GM18511 (cell line): ENCODE results near the gene ADAMTS12.

ENCODE experiments used
- ATAC-seq: cut with Tn5 transposase; IDR thresholded peaks from one replicate; pipeline ENCODE4 v1.9.1; 2021; ENCODE audit warnings: mild to moderate bottlenecking, moderate library complexity; ENCODE audit not compliant: unreplicated experiment

The ADAMTS12 gene

DNA sequence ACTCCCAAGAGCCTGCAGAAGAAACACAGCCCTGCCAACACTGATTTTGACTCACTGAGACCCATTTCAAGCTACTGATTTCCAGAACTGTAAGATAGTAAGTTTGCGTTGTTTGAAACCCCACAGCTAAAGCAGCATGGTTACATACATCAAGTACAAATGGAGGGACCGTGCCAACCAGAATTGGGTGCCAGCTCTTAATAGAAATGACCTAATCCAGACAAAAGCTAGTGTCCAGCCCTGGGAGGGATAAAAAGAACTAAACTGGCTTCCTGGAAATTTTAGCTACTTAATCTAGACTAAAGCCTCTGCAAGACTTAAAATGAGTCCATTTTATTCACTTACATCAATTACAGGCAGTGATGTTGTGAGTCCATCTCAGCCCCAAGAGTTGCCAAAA, 122.6 kb downstream of the ADAMTS12 start:
- ATAC-seq: no peak

DNA sequence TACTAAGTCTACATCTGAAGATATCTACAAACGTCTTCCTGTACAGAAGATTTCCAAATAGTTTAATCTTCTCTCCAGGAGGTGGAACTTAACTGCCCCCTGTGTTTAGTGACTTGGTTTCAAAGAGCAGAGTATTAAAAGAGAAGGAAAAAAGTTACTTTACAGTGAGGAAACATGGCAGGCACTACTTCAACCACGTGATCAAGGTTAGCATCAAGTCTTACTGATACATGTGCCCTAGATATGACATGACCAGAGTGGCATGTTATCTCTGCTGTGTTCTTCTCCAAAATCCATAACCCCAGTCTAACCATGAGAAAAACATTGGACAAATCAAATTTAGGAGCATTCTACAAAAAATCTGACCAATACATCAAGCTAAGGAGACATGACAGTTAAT, 125.8 kb downstream of the ADAMTS12 start:
- no peak for ATAC-seq

DNA sequence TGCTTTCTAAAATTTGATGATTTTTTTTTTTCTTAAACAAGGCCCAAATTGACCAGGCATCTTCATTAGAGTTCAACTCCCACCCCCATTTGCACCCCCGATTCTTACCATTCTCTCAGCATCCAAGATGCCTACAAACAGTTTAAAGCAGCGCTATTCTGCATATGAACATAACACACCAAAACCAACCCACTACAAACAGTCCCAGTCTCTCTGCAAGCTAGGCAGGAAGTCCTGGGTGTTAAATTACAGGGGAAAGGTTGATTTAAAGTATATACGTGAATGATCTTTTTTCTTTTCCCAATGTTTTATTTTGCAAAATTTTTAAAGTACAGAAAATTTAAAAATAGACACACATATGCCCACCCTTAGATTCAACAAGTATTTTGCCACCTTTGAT, 127.0 kb downstream of the ADAMTS12 start:
- no peak for ATAC-seq

DNA sequence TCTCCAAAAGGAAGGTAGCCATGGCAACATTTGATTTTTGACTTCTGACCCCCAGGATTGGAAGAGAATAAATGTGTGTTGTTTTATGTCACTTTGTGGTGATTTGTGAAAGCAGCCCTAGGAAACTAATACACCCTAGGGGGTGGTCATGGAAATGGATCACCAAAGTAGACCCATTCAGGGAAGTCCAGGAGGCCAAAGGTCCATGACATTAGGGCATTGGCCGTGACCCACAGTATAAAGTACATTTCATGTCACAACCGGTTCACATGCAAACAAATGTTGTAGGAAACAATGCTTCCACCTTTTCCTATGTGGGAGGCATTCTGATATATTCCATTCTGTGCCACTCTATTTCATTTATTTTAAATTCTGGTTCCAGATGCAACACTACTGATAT, 128.4 kb downstream of the ADAMTS12 start:
- ATAC-seq: no peak

GRCh38 chr5:33762859-33763258, 128.9 kb downstream of the ADAMTS12 start:
- no peak for ATAC-seq

- ATAC-seq: no peak
Measured at GRCh38 chr5:33761139-33761538, 130.7 kb downstream of the ADAMTS12 start.

- no peak for ATAC-seq
Measured at GRCh38 chr5:33758737-33759136, 133.1 kb downstream of the ADAMTS12 start.

- no peak for ATAC-seq
Measured at GRCh38 chr5:33756491-33756890, 135.3 kb downstream of the ADAMTS12 start.

DNA sequence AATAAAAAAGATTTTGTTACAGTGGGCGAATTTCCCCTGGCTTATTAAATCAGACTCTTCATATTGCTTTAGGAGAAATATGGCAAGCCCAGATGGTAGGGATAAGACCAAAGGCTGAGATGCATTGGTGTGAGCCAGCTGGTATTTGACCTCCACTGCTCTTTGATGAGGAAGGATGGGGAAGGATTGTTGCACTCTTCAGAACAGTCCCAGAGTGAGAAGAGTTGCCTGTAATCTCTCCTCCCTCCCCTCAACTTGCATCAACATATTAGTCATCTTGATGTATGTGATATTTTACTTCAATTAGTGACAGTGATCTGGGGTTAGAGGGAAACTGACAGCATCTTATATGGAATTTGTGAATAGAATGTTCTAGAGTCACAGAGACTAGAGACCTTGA, 136.6 kb downstream of the ADAMTS12 start:
- ATAC-seq: no peak

DNA sequence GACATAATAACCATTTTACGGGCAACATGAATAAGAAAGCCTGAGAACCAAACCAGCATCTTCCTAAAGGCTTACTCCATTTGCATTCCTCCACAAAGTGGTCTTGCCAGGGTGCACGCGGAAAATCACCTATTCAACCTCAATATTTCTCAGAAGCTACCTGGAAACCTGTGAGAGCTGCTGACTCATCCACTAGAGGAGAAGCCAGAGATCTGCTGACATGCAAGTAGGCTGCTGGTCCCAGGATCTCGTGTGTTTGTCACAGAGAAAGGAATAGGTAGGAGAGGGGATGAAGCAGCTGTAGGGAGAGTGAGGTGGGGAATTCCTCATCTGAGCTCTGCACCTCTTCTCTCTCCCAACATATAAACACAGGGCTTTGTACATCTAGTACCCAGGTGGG, 138.1 kb downstream of the ADAMTS12 start:
- no peak for ATAC-seq

GRCh38 chr5:33748754-33749153, 143.0 kb downstream of the ADAMTS12 start:
- ATAC-seq: no peak

GRCh38 chr5:33745101-33745770, 146.6 kb downstream of the ADAMTS12 start:
- peak; percentile 51 for ATAC-seq

- no peak for ATAC-seq
Measured at GRCh38 chr5:33743099-33743498, 148.7 kb downstream of the ADAMTS12 start.

DNA sequence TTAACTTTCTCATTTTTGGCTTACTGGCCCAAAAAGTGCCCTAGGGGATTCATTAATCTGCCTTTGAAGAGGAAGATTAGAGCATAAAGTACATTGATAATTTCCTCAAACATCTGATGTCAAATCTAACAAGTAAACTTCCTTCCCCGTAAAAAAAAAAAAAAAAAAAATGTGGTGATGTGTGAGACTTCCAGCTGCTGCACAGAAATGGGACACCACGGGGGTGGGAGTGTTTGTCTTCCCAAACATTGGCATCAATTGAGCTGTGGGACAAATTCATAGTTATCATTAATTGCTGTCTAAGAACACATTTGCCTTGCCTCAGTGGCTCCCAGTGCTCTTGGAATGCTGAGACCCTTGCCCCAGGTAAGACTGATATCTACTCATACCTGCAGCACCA, 149.6 kb downstream of the ADAMTS12 start:
- no peak for ATAC-seq

GRCh38 chr5:33738967-33739366, 152.8 kb downstream of the ADAMTS12 start:
- no peak for ATAC-seq

GRCh38 chr5:33738097-33738496, 153.7 kb downstream of the ADAMTS12 start:
- ATAC-seq: no peak

DNA sequence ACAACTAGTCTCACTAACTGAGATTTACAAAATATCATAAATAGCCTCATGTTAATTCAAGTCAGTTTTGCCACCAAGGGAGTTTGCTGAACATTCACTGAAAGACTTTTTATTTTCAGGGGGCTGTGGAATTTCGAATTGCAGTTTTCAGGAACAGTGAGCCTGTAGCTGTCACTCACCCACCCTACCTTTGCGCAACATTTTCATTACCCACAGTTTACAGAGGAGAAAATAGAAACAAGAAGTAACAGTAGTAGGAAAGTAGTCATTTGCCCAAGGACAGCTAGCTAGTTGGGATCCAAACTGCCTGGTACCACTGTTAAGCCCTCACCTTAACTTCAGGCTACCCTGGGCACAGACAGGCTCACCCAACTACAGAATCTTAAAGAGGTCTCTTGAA, 154.1 kb downstream of the ADAMTS12 start:
- no peak for ATAC-seq

DNA sequence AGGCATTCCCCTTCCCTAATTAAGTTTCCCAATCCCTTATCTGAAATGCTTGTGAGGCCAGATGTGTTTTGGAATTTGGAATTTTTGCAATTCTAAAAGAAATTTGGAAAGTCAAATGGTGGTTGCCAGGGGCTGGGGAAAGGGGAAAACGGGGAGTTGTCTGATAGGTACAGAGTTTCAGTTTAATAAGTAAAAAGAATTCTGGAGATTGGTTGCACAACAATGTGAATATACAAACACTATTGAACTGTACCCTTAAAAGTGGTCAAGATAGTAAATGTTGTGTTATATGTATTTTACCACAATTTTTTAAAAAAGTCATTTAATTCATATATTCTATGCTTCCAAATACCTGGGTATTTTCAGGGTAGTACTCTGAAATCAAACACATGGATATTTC, 154.5 kb downstream of the ADAMTS12 start:
- no peak for ATAC-seq

DNA sequence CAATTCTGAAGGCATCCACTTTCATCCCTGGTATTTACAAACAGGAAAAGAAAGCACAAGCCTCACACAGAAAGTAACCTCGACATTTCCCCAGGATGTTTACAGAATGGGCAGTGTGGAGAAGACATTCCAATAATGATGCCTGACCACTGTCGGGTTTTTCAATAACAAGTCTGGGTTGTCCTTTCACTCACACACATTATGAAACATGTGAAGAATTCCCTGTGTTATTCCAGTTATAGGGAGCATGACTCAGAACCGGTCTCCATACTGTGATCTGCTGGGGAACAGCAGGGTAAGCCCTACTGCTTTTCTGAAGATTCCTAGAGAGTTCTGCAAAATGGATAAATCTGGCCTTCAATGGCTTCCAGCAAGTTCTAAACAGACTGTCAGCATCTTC, 155.3 kb downstream of the ADAMTS12 start:
- ATAC-seq: no peak

DNA sequence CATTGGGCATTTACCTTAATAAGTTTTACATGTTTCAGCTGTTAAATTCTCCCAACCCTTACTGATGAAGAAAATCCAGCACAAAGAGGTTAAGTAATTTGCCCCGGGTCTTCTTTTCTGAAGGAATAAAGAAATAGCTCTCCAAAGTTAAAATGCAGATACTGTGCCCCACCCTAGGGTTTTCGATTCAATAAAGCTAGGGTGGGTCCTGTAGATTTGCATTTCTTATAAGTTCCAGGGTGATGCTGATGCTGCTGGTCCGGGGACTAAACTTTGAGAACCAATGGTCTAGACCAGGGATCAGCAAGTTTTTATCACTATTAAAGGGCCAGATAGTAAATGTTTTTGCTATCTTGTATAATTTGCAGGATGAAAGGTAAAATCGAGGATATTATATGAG, 156.7 kb downstream of the ADAMTS12 start:
- no peak for ATAC-seq

GRCh38 chr5:33734537-33734936, 157.3 kb downstream of the ADAMTS12 start:
- no peak for ATAC-seq

DNA sequence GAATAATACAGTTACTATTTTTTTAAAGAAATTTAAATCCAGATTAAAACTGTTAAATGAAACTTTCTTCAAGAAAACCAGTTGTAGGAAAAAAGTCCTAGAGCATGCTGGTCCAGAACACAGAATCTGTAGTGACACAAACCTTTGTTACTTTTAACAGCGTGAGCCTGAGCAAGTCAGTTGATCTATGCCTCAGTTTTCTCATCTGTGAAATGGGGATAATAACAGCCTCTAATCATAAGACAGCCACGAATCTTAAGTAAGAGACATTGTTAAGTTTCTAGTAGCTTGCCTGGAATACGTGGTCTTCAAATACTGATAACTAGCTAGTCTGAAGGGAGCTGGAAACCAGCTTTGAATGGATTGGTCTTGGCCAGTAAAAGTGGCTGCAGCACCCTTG, 158.6 kb downstream of the ADAMTS12 start:
- no peak for ATAC-seq

DNA sequence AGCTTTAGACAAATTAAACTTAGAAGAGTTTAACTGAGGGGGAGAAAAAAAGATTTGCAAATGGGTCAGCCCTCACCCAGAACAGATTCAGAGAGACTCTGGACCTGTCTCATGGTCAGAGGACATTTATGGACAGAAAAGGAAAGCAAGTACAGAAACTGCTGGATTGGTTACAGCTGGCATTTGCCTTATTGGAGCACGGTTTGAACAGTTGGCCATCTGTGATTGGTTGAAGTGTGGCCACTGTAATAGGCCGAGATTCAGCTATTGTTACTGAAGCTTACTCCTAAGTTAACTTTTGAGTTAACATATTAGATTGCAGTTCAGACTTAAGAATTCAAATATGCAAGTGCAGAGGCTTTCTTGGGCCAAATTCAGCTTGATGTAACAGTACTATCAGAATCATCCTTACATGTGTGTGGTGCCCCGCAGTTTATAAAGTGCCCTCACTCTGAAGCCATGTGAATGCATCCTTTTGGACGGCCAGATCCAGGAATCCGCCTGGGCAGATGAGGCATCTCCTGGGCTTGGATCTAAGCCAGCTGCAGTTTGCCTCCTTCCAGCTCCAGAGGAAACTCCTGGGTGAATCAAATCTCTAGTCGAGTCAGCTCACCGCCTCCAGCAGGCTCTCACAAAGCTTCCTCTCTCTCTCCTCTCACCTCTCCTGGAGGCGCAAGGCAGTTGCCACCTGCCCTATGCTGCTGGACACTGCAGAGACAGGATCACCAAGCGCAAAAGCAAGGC, 165.2 kb downstream of the ADAMTS12 start:
- no peak for ATAC-seq
